ENCODE measurements around the gene PRELID2.

Gene PRELID2

DNA sequence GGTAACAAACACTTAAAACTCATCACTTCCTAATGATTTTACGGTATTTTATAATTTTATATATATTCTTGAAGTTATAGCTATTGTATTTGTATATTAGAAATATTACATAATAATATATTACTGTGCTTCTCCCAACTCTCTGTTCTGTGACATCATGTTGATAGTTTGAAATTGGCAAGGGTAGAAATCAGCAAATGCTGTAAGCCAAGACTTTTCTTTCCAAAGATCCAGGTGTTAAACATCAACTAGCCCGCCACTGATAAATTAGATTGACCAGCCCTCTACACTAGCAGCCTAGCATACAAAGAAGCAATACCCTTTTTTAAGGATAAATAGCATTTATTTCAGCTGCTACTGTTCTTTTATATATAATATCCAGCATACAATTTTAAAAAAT is 122.9 kb downstream of the PRELID2 start:
- no peak for DNase-seq (ENCODE audit: low read depth)
- TF ChIP-seq CTCF (IDR thresholded peaks at IDR 0.05; ENCODE audit: insufficient read depth, low read depth, low read length, missing control alignments), result no peak
- no peak overlapping the region for H3K4me3 ChIP-seq (ENCODE audit: low read depth, low read length)

GRCh38 chr5:145711417-145711816 is 123.7 kb downstream of the PRELID2 start:
- no peak overlapping the region for H3K4me3 ChIP-seq (ENCODE audit: low read depth, low read length)
- no peak for TF ChIP-seq CTCF (IDR thresholded peaks at IDR 0.05; ENCODE audit: insufficient read depth, low read depth, low read length, missing control alignments)
- DNase-seq (ENCODE audit: low read depth), result no peak

Data from GM12865 (cell line).